ENCODE measurements around the gene ZNF697.
"Not testable (repeated sequence)": the region's sequence is repeated elsewhere in the genome, so short reads cannot be mapped to it uniquely, and the experiment has no call there.

Gene ZNF697

DNA sequence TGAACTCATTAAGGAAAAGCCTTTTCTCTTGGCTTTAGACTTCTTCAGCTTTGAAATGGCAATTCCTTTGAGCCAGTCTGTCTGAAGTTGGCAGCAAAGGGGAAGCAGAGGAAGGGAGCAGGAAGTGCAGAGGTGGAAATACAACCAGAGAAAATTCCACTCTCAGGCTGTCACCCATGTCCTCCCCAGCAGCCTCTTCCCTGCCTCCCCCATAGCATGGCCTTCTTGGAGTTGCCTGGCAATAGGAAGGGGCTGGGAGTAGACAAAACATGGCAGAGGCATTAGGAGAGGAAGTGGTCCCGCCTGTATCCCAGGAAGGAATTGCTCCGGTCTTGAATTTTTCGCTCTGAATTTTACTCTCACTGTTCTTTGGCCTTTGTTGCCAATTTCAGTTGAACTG, 44.8 kb downstream of the ZNF697 start:
- DNase-seq, result not testable (repeated sequence)

- not testable (repeated sequence) for DNase-seq
Measured at GRCh38 chr1:119602789-119603188, 45.3 kb downstream of the ZNF697 start.

DNA sequence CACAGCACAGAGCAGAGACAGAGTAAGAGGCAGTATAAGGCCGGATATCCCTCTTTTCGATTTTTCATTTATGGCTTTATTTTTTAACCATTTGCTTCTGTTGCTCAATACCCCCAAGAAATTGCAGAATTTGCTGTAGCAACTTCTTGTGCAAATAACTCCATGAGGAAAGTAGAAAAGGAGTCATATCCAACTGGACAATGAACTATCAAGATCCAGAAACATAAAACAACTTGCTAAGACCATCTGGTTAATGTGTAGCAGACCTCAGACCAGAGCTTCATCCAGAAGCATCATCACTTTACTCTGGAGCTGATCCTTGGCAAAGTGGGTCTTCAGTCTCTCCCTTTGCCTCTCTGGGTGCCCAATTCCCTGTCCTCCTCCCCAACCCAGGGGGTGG, 45.9 kb downstream of the ZNF697 start:
- no peak for DNase-seq

DNA sequence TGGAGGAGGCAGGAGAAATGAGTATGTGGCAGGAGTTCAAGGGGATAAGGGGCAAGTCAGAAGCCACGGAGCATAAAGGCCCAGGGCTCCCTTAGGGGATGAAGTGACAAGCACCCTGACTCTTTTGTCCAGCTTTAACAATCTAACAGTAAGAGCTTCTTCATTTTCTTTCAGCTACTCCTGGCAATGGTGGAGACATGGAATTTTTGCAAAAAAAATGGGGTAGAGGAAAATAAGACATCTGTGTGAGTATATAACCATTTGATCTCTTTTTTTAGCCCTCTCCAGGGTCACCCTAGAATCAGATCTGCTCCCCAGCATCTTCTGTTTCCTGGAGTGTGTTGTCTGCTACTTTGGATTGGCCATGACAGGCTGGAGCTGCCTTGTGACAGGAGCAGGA, 47.1 kb downstream of the ZNF697 start:
- DNase-seq, result no peak

DNA sequence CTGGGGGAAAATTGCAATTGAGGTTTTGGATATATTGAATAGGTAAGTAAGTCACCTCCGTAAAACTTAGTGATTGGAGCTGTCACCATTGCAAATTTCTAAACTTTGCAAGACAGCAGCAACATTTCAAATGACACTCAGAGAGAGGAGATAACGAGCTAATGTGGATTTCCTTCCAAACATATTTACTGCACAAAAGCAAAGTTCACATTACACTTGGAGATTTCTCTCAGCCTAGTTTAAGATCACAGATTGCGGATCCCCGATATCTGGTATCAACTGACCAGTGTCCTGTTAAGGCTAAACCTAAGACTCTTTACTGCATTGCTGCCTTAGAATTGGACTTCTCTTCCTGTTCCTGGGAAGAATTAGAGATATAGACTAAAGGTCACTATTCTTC, 47.5 kb downstream of the ZNF697 start:
- DNase-seq, result no peak

GRCh38 chr1:119595606-119596005, 52.5 kb downstream of the ZNF697 start:
- no peak for DNase-seq

DNA sequence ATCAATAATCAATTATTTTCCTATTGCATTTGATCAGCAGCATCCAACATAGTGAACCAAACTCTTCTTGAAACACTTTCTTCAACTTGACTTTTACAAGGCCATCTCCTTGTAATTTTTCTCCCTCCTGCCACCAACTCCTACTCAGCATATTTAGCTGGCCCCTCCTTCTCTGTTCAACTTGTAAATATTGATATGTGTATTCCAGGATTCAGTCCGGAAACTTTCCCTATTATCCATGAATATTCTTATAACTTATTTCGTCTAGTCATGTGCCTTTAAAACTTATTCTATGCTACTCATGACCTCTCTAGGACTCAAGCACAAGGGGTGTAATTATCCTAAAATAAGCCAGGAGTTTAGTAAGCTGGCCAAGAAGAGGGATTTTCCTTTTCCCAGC, 52.9 kb downstream of the ZNF697 start:
- DNase-seq, result no peak

GRCh38 chr1:119594376-119594775, 53.7 kb downstream of the ZNF697 start:
- no peak for DNase-seq

DNA sequence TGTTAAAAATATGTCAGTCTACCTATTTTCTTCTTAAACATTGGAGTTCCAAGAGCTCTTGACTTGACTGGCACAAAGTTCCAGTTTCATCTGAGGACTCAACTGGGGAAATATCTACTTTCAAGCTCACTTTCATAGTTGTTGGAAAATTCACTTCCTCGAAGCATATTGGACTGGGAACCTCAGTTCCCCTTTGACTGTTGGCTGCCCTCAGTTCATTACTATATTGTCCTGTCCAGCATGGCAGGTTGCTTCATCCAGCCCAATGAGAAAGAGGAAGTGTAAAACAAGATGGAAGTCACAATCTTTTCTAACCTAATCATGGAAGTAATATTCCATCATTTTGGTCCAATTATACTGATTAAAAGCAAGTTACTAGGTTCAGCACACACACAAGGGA, 54.3 kb downstream of the ZNF697 start:
- no peak for DNase-seq

- no peak for DNase-seq
Measured at GRCh38 chr1:119590393-119590792, 57.7 kb downstream of the ZNF697 start.

DNA sequence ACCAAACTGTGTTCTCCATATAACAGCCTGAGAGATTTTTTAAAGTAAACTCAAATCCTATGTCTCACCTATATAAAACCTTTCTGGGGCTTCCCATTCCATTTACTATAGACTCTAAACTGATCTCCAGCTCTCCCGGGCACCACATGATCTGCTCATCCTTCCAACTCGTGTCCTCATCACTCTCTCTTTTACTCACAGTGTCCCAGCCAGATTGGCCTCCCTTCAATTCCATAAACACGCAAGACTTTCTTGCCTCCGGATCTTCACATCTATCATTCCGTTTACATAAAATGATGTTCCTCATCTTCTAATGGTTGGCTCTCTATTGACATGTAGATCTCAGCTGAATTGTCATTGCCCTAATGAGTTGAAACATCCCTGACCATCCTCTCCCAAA, 59.4 kb downstream of the ZNF697 start:
- DNase-seq, result no peak

DNA sequence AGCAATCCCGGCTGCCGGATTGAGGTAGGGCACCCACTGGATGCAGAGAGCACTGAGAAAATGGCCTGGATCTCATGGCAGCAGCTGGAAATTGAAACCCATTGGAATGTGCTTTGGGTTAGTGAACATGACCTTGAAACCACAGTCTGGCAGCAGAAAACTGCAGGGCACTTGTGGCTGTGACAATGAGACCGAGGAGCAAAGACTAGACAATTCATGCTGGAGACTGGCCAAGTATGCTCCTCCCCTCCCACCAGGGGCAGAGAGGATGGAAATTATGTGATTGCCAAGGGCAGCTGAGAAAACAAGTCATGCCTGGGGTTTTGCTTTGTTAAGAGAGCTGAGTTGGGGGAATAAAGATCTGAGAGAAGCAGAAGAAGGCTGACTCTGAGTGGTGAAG, 60.7 kb downstream of the ZNF697 start:
- DNase-seq, result peak in 1 of 56 donors; percentile 12

DNA sequence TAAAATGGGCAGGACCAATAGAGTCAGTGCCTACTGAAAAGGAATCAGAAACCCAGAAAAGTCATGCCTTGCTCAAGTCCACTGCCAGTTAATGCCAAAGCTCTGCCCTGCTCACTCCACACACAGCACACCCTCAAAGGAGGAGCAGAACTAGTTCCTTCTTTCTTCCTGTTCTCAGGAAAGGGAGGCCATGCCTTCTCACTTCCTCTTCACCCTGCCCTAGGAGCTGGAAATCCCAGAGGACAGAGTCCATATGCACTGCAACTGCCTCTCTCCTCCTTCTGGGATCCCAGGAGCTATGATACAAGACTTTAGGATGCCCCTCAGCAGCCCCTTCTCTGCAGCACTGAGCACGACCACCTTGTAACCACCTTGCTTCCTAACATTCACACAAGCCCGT, 62.3 kb downstream of the ZNF697 start:
- DNase-seq, result peak in 1 of 56 donors; percentile 14

DNA sequence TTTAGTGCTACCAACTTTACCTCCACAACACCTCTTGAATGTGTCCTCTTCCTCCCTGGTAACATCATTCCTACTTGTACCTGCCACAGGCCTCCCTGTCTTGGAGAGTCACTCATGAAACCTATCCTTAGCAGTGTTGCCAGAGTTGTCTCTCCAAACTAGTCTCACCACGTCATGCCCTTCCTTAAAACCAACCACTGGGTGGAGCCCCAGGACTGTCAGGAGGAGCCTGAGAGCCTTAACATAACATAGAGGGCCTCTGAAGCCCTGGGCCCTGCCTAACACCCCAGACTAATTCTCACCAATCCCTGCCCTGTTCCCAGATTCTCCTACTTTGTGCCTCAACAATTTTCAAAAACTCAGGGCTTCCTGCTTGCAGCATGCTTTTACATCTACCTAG, 65.3 kb downstream of the ZNF697 start:
- DNase-seq, result peak in 44 of 56 donors; percentile 3 to 75 (median 30)

- not testable (repeated sequence) for DNase-seq
Measured at GRCh38 chr1:119581076-119581475, 67.0 kb downstream of the ZNF697 start.

- no peak for DNase-seq
Measured at GRCh38 chr1:119573886-119574285, 74.2 kb downstream of the ZNF697 start.

DNA sequence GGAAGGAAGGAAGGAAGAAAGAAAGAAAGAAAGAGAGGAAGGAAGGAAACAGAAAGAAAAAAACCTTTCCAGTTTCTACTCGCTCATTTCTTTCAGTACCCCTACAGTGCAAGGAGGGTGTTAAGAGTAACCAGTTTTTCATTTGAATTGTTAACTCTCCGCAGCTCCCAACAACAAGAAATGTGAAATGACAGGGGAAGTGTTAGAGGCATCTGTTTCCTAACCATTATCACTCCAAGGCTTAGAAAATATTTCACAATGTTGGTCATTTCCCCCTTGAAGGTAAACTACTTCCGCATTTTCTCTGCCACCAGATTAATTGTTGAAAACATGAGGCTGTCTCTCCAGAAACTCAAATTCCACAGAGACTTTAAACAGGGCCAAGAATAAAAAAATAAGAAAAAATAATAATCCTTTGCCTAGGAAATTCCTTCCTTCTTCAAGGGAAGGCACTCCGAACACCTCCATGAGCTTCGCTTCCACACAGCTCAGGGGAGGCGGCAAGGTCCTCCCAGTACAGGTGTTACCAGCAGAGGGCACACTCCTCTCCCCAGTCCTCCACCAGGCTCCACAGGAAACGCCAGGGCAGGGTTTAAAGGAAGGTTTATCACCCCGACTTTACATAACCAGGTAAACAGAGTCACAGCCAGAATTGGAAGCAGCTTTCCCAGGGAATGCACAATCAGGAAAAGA, 78.0 kb downstream of the ZNF697 start:
- DNase-seq, result not testable (repeated sequence)

Data from amygdala (tissue), 56 donors.